HT-29 (cell line): Measurements from ENCODE around the gene UFSP2. TPM values are rescaled to one million over a fixed set of nuclear protein-coding genes. Genes with fewer than 3 reads are reported as not detected.
A peak's percentile ranks its signal among the peaks of the same experiment; 100 is the strongest.

ENCODE experiments used
- DNase-seq: peaks from one replicate; pipeline ENCODE4 v3.0.0-alpha.2; 2015; ENCODE audit warnings: low spot score
- total RNA-seq: library from RNA; depleted of rRNA; stranded (reverse); fragments of >200 nt; shearing (Covaris generic); gene quantifications from 2 replicates; pipeline ENCODE4 v1.2.3, GENCODE V29; 2014; rRNA removed

The UFSP2 gene
- total RNA-seq: 4.5 and 5.2 TPM in 2 replicates

- peak; percentile 84 for DNase-seq
Measured at GRCh38 chr4:185425647-185426352, at the start of gene UFSP2. Gene UFSP2 (minus strand): TSS chr4:185425964. CDS start chr4:185425868, 96 bp downstream.

- no peak for DNase-seq
Measured at GRCh38 chr4:185473247-185473646, 47.5 kb upstream of the UFSP2 start.

GRCh38 chr4:185472103-185472542, 46.4 kb upstream of the UFSP2 start:
- DNase-seq: no peak

GRCh38 chr4:185471235-185472102, 45.7 kb upstream of the UFSP2 start, which contains the start of gene CCDC110:
Gene CCDC110 (minus strand): TSS chr4:185471733. CDS start chr4:185471683, 50 bp downstream.
- peak; percentile 76 for DNase-seq

- peak; percentile 61 for DNase-seq
Measured at GRCh38 chr4:185470501-185471195, 44.9 kb upstream of the UFSP2 start.

- DNase-seq: no peak
Measured at GRCh38 chr4:185469580-185470154, 43.9 kb upstream of the UFSP2 start.

- DNase-seq: no peak
Measured at GRCh38 chr4:185468999-185469398, 43.2 kb upstream of the UFSP2 start.

- no peak for DNase-seq
Measured at GRCh38 chr4:185467991-185468390, 42.2 kb upstream of the UFSP2 start.

- DNase-seq: no peak
Measured at GRCh38 chr4:185467101-185467500, 41.3 kb upstream of the UFSP2 start.

- no peak for DNase-seq
Measured at GRCh38 chr4:185465707-185466106, 39.9 kb upstream of the UFSP2 start.

- DNase-seq: no peak
Measured at GRCh38 chr4:185464887-185465286, 39.1 kb upstream of the UFSP2 start.

- no peak for DNase-seq
Measured at GRCh38 chr4:185464183-185464582, 38.4 kb upstream of the UFSP2 start.

- no peak for DNase-seq
Measured at GRCh38 chr4:185463541-185463940, 37.8 kb upstream of the UFSP2 start.

GRCh38 chr4:185461565-185461964, 35.8 kb upstream of the UFSP2 start:
- DNase-seq: no peak

- peak; percentile 3 for DNase-seq
Measured at GRCh38 chr4:185457136-185457535, 31.4 kb upstream of the UFSP2 start.

- no peak for DNase-seq
Measured at GRCh38 chr4:185456131-185456530, 30.4 kb upstream of the UFSP2 start.

- DNase-seq: no peak
Measured at GRCh38 chr4:185445209-185445608, 19.4 kb upstream of the UFSP2 start.

GRCh38 chr4:185441479-185441878, 15.7 kb upstream of the UFSP2 start:
- DNase-seq: no peak

GRCh38 chr4:185437809-185438208, 12.0 kb upstream of the UFSP2 start:
- no peak for DNase-seq

GRCh38 chr4:185435466-185435865, 9.7 kb upstream of the UFSP2 start:
- no peak for DNase-seq

GRCh38 chr4:185429660-185430059, 3.9 kb upstream of the UFSP2 start:
- DNase-seq: no peak
